DMS153 (cell line): Measurements from ENCODE around the gene SNX25.
A peak's percentile ranks its signal among the peaks of the same experiment; 100 is the strongest.

Experiments used
- DNase-seq: peaks from one replicate; lab custom pipeline; 2025; lab: John Stamatoyannopoulos, UW

Gene SNX25

GRCh38 chr4:185265942-185266341, 56.5 kb downstream of the SNX25 start:
- DNase-seq, result peak; percentile 22

GRCh38 chr4:185269286-185269685, 59.9 kb downstream of the SNX25 start:
- DNase-seq, result no peak

DNA sequence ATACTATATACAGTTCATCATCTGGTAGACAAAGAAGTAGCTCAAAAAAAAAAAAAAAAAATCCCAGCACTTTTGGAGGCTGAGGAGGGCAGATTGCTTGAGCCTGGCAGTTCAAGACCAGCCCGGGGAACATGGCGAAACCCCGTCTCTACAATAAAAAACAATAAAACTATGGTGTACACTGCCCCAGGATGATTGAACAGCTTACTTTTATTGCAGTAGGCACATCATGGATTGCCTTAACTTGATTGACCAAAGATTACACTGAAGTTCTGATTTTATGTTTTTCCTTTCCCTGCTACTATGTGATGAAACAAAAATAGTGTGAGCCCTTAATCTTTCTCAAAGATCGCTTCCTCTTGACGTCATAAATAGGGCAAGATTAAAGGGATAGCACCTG, 60.6 kb downstream of the SNX25 start:
- no peak for DNase-seq

GRCh38 chr4:185270885-185271284, 61.5 kb downstream of the SNX25 start:
- no peak for DNase-seq

DNA sequence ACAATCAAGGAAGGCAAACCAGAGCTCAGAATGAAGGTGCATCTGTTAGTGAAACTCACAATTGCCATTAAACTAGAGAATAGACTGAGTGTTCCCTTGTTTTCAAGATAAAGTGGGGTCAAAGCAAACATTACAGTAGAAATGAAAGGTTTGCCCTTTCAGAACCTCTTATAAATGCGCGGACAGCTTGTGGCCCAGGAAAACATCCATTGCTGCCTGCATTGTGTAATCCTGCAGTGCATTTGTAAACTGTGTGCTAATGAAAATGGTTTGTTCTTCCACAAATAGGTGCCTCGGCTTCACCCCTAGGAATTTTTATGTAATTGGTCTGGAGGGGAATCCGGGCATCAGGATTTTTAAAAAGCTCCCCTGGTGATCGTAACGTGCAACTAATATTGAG, 62.8 kb downstream of the SNX25 start:
- DNase-seq, result peak; percentile 57

DNA sequence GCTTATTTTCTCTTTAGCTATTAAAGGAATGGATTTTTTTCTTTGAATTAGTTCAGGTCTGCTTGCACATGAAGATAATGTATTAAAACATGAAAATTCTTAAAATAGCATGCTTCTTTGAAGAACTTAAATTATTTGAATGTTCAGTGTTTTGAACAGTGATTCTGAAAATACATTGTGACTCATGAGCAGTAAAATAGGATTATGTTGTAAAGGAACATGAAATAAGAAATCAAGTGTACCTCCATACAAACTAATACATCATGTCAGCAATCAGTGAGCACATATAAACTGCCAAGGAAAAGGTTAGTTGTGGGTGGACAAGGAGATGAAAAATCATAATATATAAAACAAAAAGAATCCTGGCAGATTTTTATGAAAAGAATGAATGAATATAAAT, 66.1 kb downstream of the SNX25 start:
- no peak for DNase-seq

- no peak for DNase-seq
Observed at GRCh38 chr4:185276036-185276435, 66.6 kb downstream of the SNX25 start.

DNA sequence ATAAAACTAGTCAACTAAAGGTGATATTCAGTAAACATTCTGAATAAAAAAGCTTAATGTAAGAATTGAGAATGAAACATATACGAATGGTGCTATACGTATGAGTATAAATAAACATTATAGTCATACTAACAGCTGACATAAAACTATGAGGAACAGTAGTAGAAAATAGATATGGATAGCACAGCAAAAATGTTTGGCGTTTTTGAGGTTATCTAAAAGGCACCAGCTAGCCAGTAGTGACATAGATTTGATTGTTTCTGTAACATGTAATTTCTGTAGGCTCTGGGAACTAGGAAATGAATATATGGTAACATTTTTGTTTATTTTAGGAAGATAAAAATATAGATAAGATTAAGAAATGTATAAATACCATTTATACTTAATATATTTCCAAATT, 69.3 kb downstream of the SNX25 start:
- DNase-seq, result no peak

DNA sequence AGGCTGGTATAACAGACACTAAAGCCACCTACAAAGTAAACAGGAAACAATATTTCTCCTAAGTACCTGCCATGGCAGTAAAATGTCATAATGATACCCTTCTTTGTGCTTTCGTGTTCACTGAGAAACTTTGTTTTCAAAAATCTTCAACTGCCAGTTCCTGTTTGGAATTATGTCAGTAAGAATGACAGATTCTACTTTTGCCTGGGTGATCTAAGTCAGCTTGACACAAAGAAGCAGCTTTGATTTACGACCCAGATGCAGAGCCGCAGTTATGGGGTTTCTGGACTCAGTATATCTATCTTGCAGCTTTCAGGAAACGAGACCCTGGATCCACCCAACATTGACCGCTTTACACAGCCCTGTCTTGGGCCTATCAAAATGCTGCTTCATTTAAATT, 71.2 kb downstream of the SNX25 start:
- peak; percentile 74 for DNase-seq

- DNase-seq, result no peak
Observed at GRCh38 chr4:185282968-185283367, 73.6 kb downstream of the SNX25 start.

DNA sequence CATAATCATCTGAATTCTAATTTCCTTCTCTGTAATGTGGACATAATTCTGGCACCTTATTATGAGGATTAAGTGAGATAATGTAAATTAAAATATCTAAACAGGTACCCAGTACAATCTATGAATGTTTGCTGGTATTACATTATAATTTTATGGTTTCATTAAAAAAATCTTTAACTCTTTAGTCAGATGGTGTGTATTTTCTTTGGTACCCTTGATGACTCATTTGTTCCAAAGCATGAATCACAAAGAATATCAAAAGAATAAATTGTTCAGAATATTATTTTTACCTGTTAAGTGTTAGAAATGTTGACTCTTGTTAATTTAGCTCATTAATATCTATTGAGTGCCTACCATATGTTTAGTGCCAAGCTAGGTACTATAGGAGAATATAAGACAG, 74.3 kb downstream of the SNX25 start:
- DNase-seq, result no peak

GRCh38 chr4:185285632-185286393, 76.4 kb downstream of the SNX25 start:
- no peak for DNase-seq

DNA sequence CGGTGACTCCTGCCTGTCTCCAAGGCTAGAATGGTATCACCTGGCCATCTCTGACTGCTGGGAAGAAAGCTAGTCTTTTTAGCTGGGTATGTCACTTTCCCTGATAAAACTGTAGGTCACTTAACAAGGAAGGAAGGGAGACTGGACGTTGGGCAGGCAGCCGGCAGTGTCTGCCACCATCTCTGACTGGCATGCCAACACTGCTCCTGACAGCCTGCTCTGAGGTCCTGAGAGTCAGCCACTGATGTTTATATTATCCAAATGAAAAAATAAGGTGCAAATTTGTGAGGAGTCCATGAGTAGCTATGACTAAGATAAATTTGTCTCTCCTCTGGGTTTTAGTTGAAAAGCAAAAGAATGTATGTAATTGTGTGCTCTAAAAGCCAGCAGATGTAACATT, 77.2 kb downstream of the SNX25 start:
- DNase-seq, result no peak

GRCh38 chr4:185287031-185287430, 77.6 kb downstream of the SNX25 start:
- DNase-seq, result no peak

GRCh38 chr4:185290018-185290607, 80.7 kb downstream of the SNX25 start:
- DNase-seq, result no peak

DNA sequence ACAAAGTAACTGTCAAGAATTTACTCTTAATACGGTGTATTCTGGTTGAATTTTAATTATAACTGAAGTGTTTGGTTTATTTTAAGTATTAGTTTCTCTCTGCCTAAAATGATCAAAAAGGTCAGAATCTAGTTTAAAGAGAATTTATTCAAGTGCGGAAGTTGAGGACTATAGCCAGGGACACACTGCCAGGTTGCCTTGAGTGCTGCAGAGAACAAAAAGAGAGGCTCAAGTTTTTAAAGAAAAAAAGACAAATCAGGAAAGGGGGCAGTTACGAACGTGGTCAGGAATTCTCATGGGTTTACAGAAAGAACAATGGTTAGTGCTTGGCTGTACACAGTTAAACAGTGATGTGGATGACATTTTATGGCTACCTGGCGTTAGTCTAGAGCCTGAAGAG, 81.3 kb downstream of the SNX25 start:
- no peak for DNase-seq

DNA sequence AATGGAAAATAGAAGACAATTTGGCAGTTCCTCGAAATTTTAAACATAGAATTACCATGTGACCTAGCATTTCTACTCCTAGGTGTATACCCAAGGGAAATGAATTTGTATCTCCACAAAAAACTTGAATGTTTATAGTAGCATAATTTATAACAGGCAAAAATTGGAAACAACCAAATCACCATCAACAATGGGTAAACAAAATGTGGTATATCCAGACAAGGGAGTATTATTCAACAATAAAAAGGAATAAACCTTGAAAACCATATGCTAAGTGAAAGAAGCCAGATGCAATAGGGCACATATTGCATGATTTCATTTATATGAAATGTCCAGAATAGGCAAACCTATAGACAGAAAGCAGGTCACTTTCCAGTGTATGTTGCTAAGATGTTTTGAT, 83.8 kb downstream of the SNX25 start:
- no peak for DNase-seq

DNA sequence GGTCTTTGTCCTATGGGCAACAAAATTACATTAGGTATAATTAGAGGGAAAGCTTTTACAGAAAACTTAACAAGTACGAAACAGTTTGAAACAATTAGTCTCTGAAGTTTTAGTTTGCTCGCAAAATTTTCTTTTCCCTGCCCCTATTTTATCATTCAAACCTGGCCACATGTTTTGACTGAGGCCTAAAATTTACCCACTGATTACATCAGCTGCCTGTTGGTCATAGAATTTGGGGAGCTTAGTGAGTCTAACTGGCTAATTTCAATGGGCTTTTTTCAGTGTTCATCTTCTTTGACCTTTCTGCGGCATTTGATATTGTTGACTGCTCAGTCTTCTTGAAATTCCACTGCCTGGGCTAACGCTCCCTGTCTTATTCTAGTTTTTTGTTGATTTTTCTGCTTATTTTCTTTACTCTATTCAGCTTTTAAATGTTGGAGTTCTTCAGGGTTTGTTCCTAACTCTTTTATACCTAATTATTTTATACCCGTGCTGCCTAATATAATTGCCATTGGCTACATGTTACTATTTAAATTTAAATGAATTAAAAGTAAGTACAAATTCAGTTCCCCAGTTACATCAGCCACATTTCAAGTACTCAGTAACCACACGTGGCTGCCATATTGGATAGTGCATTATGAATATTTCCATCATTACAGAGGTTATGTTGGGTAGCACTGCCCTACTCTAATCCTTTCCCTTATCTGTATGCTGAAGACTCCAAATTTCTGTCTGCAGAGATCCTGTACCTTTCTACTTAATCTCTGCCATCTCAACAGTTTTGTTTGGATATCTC, 87.5 kb downstream of the SNX25 start:
- no peak for DNase-seq

DNA sequence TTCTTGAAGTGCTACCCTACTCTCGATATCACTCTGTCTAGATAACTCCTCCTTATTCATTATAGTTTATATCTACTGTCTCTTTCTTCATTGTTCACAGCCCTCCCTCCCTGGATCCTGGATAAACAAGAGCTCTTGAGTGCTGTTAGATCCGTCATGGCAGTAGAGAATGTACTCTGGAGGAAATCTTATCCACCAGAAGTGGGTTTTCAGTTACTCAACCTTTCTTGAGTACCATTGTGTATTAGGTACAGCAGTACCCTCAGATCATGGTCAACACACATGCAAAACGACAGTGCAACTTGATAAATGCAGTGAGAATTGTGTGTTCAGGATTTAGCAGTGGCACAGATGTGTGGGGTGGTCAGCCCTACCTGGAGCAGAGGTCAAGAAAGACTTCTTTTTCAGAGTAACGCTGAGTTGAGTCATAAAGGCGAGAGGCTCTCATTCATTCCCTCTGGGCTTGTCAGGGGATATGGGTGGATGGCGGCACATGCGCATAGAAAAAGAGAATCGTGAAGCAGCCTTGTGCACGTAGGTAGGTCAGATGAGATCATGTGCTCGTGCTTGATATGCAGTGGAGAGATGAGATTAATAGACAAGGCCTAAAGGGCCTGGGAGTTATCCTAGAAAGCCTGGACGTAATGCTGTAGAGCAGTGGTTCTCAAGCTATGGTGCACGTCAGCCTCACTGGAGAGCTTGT, 89.5 kb downstream of the SNX25 start:
- no peak for DNase-seq

- no peak for DNase-seq
Observed at GRCh38 chr4:185304541-185304940, 95.1 kb downstream of the SNX25 start.

GRCh38 chr4:185304944-185305690, 95.7 kb downstream of the SNX25 start:
- no peak for DNase-seq

- DNase-seq, result peak; percentile 50
Observed at GRCh38 chr4:185305979-185306442, 96.6 kb downstream of the SNX25 start.
